HG03060 (cell line): ENCODE data around the gene PMVK.

Experiments used
- ATAC-seq: cut with Tn5 transposase; IDR thresholded peaks from one replicate; pipeline ENCODE4 v1.9.1; 2021; ENCODE audit warnings: low read depth, moderate number of reproducible peaks; ENCODE audit not compliant: unreplicated experiment

PMVK gene

GRCh38 chr1:154883919-154884868 is 52.3 kb downstream of the PMVK start:
- ATAC-seq: no peak

- no peak for ATAC-seq
Observed at GRCh38 chr1:154881820-154882535, 54.5 kb downstream of the PMVK start.

GRCh38 chr1:154880671-154881070 is 55.8 kb downstream of the PMVK start:
- ATAC-seq: no peak

- ATAC-seq: no peak
Observed at GRCh38 chr1:154879038-154879421, 57.5 kb downstream of the PMVK start.

GRCh38 chr1:154878371-154879037 is 58.0 kb downstream of the PMVK start:
- no peak for ATAC-seq

- no peak for ATAC-seq
Observed at GRCh38 chr1:154877370-154877974, 59.0 kb downstream of the PMVK start.

GRCh38 chr1:154876842-154877369 is 59.6 kb downstream of the PMVK start:
- no peak for ATAC-seq
